Vagina (tissue), 2 donors: ENCODE data around the gene SRRD. TPM values are rescaled to one million over a fixed set of nuclear protein-coding genes. Genes with fewer than 3 reads are reported as not detected.

ENCODE experiments used
- DNase-seq, 2 donors: peaks; one replicate each; pipeline ENCODE4 v3.0.0-alpha.2; 2017; ENCODE audit errors: extremely low spot score in 2 of 2
- H3K27ac ChIP-seq: fragments of 200-600 bp; sonication (generic); one replicate; pipeline ENCODE4 v1.5.1; 2019
- H3K27me3 ChIP-seq: fragments of 200-600 bp; sonication (generic); one replicate; pipeline ENCODE4 v1.5.1; 2019
- H3K36me3 ChIP-seq, 2 donors: fragments of 200-600 bp; sonication (generic); one replicate each; pipeline ENCODE4 v1.5.1; 2017 to 2019
- H3K4me1 ChIP-seq: fragments of 200-600 bp; sonication (generic); one replicate; pipeline ENCODE4 v1.5.1; 2019
- H3K4me3 ChIP-seq, 2 donors: fragments of 200-600 bp; sonication (generic); 1 replicate in 1 of 2; 2 replicates in 1 of 2; pipeline ENCODE4 v1.5.1; 2016 to 2019
- H3K9me3 ChIP-seq: fragments of 200-600 bp; sonication (generic); one replicate; pipeline ENCODE4 v1.5.1; 2019
- CTCF ChIP-seq, 3 experiments: fragments of 450-650 bp in 2 of 3; fragments of 200-600 bp in 1 of 3; sonication (generic) in 1 of 3; IDR thresholded peaks; one replicate each; pipeline ENCODE4 v1.5.1; 2017 to 2019; ENCODE audit warnings: antibody characterized with exemption in 3 of 3, mild to moderate bottlenecking in 2 of 3, moderate library complexity in 2 of 3
- POLR2A ChIP-seq, 2 donors: fragments of 450-650 bp; IDR thresholded peaks; one replicate each; pipeline ENCODE4 v1.6.1; 2017; ENCODE audit warnings: antibody characterized with exemption in 2 of 2, mild to moderate bottlenecking in 2 of 2, moderate library complexity in 2 of 2
- POLR2AphosphoS5 ChIP-seq, 2 donors: sonication (generic); formaldehyde crosslinking; IDR thresholded peaks; one replicate each; pipeline ENCODE4 v1.9.0; 2017; ENCODE audit warnings: antibody characterized with exemption in 2 of 2, mild to moderate bottlenecking in 2 of 2, low read depth in 1 of 2; ENCODE audit not compliant: insufficient read depth in 1 of 2
- intact Hi-C: fragments of 100-400 bp; cut with DNase I; formaldehyde crosslinking; loops from one replicate; pipeline ENCODE4 v1.15.1; 2023
- total RNA-seq: library from RNA; depleted of rRNA; stranded (reverse); fragments of >200 nt; gene quantifications from one replicate; pipeline ENCODE4 v1.2.3, GENCODE V29; 2016

SRRD gene
- total RNA-seq, 1 donor from 2014 or later: 11.0 TPM

DNA sequence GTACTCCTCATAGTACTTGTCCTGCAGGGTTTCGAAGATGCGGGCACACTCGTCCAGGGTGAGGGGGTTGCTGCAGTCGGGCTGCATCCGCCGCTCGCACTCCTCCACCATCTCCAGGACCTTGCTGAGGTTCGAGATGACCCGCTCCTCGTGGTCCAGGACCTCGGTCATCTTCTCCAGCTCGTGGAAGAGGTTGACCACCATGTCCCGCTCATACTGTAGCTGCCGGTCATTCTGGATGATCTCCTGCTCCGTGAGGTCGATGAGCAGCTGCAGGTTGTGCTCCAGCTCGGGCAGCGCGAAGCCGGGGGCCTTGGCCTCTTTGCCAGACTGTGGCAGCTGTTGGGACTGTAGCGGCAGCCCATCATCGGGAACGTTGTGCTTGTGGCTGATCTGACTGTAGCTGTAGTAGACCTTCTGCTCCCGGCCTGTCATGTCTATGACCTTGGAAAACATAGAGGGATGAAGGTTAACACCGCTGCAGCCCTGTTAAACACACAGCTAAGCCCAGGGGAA, 15.6 kb downstream of the SRRD start:
- intact Hi-C loops: no loop called here
- TF ChIP-seq POLR2AphosphoS5 (IDR thresholded peaks at IDR 0.05; ENCODE audit: insufficient read depth in 1 of 2, low read depth in 1 of 2) (no peak), POLR2A (IDR thresholded peaks at IDR 0.05) (no peak), CTCF (IDR thresholded peaks at IDR 0.05) (no peak)
- Histone ChIP-seq H3K36me3 (peaks cover 0 to 90% of the 10 kb centered on the region in 2 donors), H3K27me3 (no peaks in the 10 kb centered on the region), H3K4me3 (no peak overlapping the region), H3K4me1 (no peaks in the 10 kb centered on the region), H3K27ac (no peak overlapping the region), H3K9me3 (no peaks in the 10 kb centered on the region)
- DNase-seq: no peak

DNA sequence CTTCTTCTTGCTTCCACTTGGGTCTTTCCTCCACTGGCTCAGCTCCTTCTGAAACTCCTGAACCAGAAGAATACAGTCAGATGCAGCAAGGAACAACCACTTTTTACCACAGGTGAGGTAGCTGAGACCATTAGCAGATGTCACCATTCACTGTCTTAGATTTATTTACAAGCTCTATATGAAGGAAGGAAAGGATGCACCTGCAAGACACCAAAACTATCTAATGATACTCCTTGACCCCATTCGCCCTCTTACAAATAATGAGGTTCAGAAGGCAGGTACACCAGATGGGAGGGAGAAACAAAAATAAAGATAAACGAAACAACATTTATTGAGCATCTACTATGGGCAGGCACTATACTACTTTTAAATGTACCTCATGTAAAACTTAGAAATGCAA, 18.3 kb downstream of the SRRD start:
- Histone ChIP-seq H3K9me3 (no peaks in the 10 kb centered on the region), H3K27me3 (no peaks in the 10 kb centered on the region), H3K4me1 (no peaks in the 10 kb centered on the region), H3K27ac (no peak overlapping the region), H3K4me3 (no peak overlapping the region), H3K36me3 (peaks cover 4 to 94% of the 10 kb centered on the region in 2 donors)
- no peak for TF ChIP-seq POLR2A (IDR thresholded peaks at IDR 0.05)
- DNase-seq: no peak
- intact Hi-C loops: no loop called here

DNA sequence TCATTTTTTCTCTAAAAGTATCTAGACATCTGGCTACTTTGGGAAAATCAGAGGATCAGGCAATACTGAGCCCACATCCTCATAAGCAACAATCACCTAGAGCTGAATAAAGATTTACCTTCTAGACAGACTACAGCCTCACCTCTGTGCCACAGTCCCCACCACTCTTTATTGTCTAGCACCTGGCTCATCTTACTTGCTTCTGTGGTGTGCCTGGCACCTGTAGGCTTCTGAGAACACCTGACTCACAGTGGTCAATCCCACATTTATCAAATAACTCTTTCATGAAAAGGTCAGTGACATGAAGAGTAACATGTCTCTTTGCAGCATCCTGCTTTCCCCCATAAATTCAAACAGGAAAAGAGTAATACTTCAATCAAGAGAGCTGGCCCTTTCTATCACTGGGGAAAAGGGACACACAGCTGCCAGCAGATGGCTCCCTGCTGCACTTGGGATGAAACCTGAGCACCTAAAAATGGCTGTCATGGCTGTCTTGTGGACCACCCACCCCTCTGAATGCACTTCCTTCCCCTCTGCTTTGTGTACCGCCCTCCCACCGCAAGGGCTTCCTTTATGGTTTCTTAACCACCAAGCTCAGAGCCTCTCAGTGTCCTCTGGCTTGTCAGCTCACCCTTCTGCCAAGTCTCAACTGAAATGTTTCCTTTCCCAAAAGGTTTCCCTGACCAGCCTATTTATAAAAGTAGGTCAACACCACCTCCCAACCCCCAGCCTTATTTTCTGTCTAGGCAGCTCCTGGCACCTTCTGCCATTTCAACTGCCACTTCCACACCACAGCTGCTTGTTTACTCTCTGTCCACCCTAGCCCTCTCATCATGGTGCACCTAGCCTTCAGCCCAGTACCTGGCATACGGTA, 19.2 kb downstream of the SRRD start:
- Histone ChIP-seq H3K27ac (no peak overlapping the region), H3K4me3 (no peak overlapping the region), H3K27me3 (no peaks in the 10 kb centered on the region), H3K9me3 (no peaks in the 10 kb centered on the region), H3K4me1 (no peaks in the 10 kb centered on the region), H3K36me3 (peaks cover 4 to 95% of the 10 kb centered on the region in 2 donors)
- TF ChIP-seq POLR2AphosphoS5 (IDR thresholded peaks at IDR 0.05; ENCODE audit: insufficient read depth in 1 of 2, low read depth in 1 of 2) (no peak), POLR2A (IDR thresholded peaks at IDR 0.05) (no peak)
- intact Hi-C loops: no loop called here
- no peak for DNase-seq

DNA sequence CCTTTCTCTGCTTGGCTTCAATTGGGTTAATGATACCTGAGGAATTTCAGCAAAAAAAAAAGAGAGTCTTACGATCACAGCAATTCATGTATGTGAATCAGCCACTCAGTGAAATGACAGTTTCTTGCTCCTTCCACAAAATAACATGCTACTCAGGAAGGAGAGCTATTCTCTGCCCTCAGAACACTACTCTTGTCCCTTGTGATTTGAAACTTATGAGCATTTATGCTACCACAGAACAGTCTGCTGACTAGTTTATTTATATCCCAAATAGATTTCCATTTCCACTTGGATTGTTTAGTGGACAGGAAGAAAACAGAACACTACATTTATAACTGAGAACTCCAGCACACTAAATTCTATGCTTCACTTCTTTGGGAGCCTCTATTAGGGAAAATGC, 20.1 kb downstream of the SRRD start:
- TF ChIP-seq POLR2A (IDR thresholded peaks at IDR 0.05) (no peak), POLR2AphosphoS5 (IDR thresholded peaks at IDR 0.05; ENCODE audit: insufficient read depth in 1 of 2, low read depth in 1 of 2) (no peak), CTCF (IDR thresholded peaks at IDR 0.05) (no peak)
- Histone ChIP-seq H3K36me3 (peaks cover 4 to 94% of the 10 kb centered on the region in 2 donors), H3K27me3 (no peaks in the 10 kb centered on the region), H3K9me3 (no peaks in the 10 kb centered on the region), H3K4me3 (no peak overlapping the region), H3K27ac (no peak overlapping the region), H3K4me1 (no peaks in the 10 kb centered on the region)
- no peak for DNase-seq
- intact Hi-C loops: no loop called here

GRCh38 chr22:26508148-26508547, 24.5 kb downstream of the SRRD start:
- Histone ChIP-seq H3K4me1 (peaks cover 20% of the 10 kb centered on the region), H3K27ac (no peak overlapping the region), H3K36me3 (peaks cover 4 to 67% of the 10 kb centered on the region in 2 donors), H3K27me3 (no peaks in the 10 kb centered on the region), H3K4me3 (no peak overlapping the region), H3K9me3 (no peaks in the 10 kb centered on the region)
- TF ChIP-seq POLR2A (IDR thresholded peaks at IDR 0.05) (no peak), CTCF (IDR thresholded peaks at IDR 0.05) (no peak), POLR2AphosphoS5 (IDR thresholded peaks at IDR 0.05; ENCODE audit: insufficient read depth in 1 of 2, low read depth in 1 of 2) (no peak)
- intact Hi-C loops: no loop called here
- no peak for DNase-seq
